Hepatocyte (in vitro differentiated cells): ENCODE measurements around the gene EDN1. TPM values are rescaled to one million over a fixed set of nuclear protein-coding genes. Genes with fewer than 3 reads are reported as not detected.

Source experiments
- DNase-seq: peaks from one replicate; pipeline ENCODE4 v3.0.0-alpha.2; 2016; ENCODE audit warnings: low spot score
- H2AFZ ChIP-seq: fragments of 200-600 bp; sonication (generic); 2 replicates; pipeline ENCODE4 v1.6.0; 2016; ENCODE audit warnings: antibody characterized with exemption, mild to moderate bottlenecking
- H3K27ac ChIP-seq: fragments of 200-600 bp; sonication (generic); 2 replicates; pipeline ENCODE4 v1.5.1; 2016; ENCODE audit warnings: mild to moderate bottlenecking
- H3K27me3 ChIP-seq: fragments of 200-600 bp; sonication (generic); 2 replicates; pipeline ENCODE4 v1.6.1; 2016
- H3K36me3 ChIP-seq: fragments of 200-600 bp; sonication (generic); replicated peaks from 2 replicates; pipeline ENCODE4 v1.5.1; 2016; ENCODE audit warnings: low read depth; ENCODE audit not compliant: insufficient read depth
- H3K4me1 ChIP-seq: fragments of 200-600 bp; sonication (generic); 2 replicates; pipeline ENCODE4 v1.5.1; 2016; ENCODE audit warnings: mild to moderate bottlenecking, moderate library complexity; ENCODE audit not compliant: insufficient read depth
- H3K4me2 ChIP-seq: fragments of 200-600 bp; sonication (generic); 2 replicates; pipeline ENCODE4 v1.6.0; 2016
- H3K4me3 ChIP-seq: fragments of 200-600 bp; sonication (generic); 2 replicates; pipeline ENCODE4 v1.5.1; 2016; ENCODE audit warnings: mild to moderate bottlenecking
- H3K79me2 ChIP-seq: fragments of 200-600 bp; sonication (generic); 2 replicates; pipeline ENCODE4 v1.6.0; 2017; ENCODE audit warnings: mild to moderate bottlenecking
- H3K9me2 ChIP-seq: fragments of 200-600 bp; sonication (generic); replicated peaks from 2 replicates; pipeline ENCODE4 v1.6.0; 2017; ENCODE audit warnings: mild to moderate bottlenecking; ENCODE audit not compliant: insufficient read depth
- H3K9me3 ChIP-seq: fragments of 200-600 bp; sonication (generic); 2 replicates; pipeline ENCODE4 v1.5.1; 2016; ENCODE audit warnings: low read depth, mild to moderate bottlenecking
- H4K20me1 ChIP-seq: fragments of 200-600 bp; sonication (generic); 2 replicates; pipeline ENCODE4 v1.6.0; 2016; ENCODE audit warnings: mild to moderate bottlenecking; ENCODE audit not compliant: insufficient read depth, poor library complexity, severe bottlenecking
- EZH2 ChIP-seq: fragments of 200-600 bp; sonication (generic); IDR thresholded peaks from 2 replicates; pipeline ENCODE4 v1.6.1; 2016; ENCODE audit warnings: antibody characterized with exemption, mild to moderate bottlenecking, borderline replicate concordance
- EZH2phosphoT487 ChIP-seq: fragments of 200-600 bp; sonication (generic); IDR thresholded peaks from one replicate; pipeline ENCODE4 v1.6.1; 2018; ENCODE audit warnings: antibody characterized with exemption, mild to moderate bottlenecking, low read depth, moderate library complexity; ENCODE audit not compliant: unreplicated experiment, severe bottlenecking
- WGBS: methylation state at CpG from one replicate; pipeline ENCODE4 v1.1.6; 2016; ENCODE audit warnings: low lambda C conversion rate; ENCODE audit errors: missing lambda C conversion rate; 5-methylcytosine and 5-hydroxymethylcytosine counted together
- polyA plus RNA-seq: library from polyadenylated mRNA; unstranded; fragments of >200 nt; fragmentation: Nextera tagmentation; extraction: Ambion mirVana; gene quantifications from 2 replicates; pipeline ENCODE4 v1.2.1, GENCODE V29; 2016
- total RNA-seq: library from RNA; depleted of rRNA; stranded (reverse); fragments of >200 nt; gene quantifications from 2 replicates; pipeline ENCODE4 v1.2.3, GENCODE V29; 2014
- TF ChIP-seq, protein P1 (sequence below): fragments of 200-600 bp; sonication (generic); IDR thresholded peaks from 2 replicates; pipeline ENCODE4 v1.5.1; 2016; ENCODE audit warnings: antibody characterized with exemption, mild to moderate bottlenecking; ENCODE audit not compliant: poor library complexity

EDN1 gene
- total and polyA plus RNA-seq, 2 experiments from 2014 or later = 25.0 to 41.8 TPM

- DNase-seq = peak; percentile 87
- Histone ChIP-seq H3K79me2 (no peaks in the 10 kb centered on the region), H3K4me3 (no peak overlapping the region), H3K9me2 (no peaks in the 10 kb centered on the region), H3K4me1 (peaks cover 7% of the 10 kb centered on the region), H3K36me3 (no peaks in the 10 kb centered on the region), H3K4me2 (no peak overlapping the region), H3K9me3 (no peaks in the 10 kb centered on the region), H3K27ac (peak overlapping the region; percentile 90), H4K20me1 (no peaks in the 10 kb centered on the region), H2AFZ (no peak overlapping the region), H3K27me3 (no peaks in the 10 kb centered on the region)
- 37% methylated on average over 3 of the region's 3 CpGs for WGBS
- TF ChIP-seq, protein P1, sequence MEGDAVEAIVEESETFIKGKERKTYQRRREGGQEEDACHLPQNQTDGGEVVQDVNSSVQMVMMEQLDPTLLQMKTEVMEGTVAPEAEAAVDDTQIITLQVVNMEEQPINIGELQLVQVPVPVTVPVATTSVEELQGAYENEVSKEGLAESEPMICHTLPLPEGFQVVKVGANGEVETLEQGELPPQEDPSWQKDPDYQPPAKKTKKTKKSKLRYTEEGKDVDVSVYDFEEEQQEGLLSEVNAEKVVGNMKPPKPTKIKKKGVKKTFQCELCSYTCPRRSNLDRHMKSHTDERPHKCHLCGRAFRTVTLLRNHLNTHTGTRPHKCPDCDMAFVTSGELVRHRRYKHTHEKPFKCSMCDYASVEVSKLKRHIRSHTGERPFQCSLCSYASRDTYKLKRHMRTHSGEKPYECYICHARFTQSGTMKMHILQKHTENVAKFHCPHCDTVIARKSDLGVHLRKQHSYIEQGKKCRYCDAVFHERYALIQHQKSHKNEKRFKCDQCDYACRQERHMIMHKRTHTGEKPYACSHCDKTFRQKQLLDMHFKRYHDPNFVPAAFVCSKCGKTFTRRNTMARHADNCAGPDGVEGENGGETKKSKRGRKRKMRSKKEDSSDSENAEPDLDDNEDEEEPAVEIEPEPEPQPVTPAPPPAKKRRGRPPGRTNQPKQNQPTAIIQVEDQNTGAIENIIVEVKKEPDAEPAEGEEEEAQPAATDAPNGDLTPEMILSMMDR = no peak
- TF ChIP-seq EZH2phosphoT487 = no peak
- TF ChIP-seq EZH2 = no peak
Observed at GRCh38 chr6:12324099-12324498, 33.9 kb downstream of the EDN1 start.

GRCh38 chr6:12324748-12325147 is 34.6 kb downstream of the EDN1 start:
- Histone ChIP-seq H3K9me2 (no peaks in the 10 kb centered on the region), H3K4me2 (no peak overlapping the region), H3K4me3 (no peak overlapping the region), H3K27me3 (no peaks in the 10 kb centered on the region), H2AFZ (no peak overlapping the region), H3K79me2 (no peaks in the 10 kb centered on the region), H3K27ac (peak overlapping the region; percentile 87), H3K36me3 (no peaks in the 10 kb centered on the region), H3K9me3 (no peaks in the 10 kb centered on the region), H4K20me1 (no peaks in the 10 kb centered on the region), H3K4me1 (peaks cover 7% of the 10 kb centered on the region)
- DNase-seq = no peak
- TF ChIP-seq, protein P1 = no peak
- TF ChIP-seq EZH2phosphoT487 = no peak

DNA sequence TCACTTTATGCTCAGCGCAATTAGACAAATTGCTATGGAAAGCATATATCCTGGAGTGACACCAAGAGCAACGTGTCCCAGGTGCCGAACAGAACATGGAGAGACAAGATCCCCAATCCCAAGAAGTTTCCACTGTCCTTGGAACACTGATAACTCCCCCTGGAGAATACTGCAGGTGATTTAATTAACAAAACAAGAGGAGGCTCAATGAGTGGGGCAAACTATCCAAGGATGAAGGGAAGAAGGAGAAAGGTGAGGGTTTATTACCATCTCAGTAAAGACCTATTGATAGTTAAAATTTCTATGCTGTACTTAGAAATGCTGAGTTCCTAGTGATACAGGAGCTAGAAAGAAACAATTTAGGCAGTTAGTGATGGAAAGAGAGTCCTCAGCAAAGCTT is 35.7 kb downstream of the EDN1 start:
- H3K4me3 ChIP-seq = no peak overlapping the region
- TF ChIP-seq EZH2 = no peak
- TF ChIP-seq EZH2phosphoT487 = no peak
- TF ChIP-seq, protein P1 = no peak
- no peak for DNase-seq
- WGBS = 71% methylated on average over 3 of the region's 3 CpGs
- no peaks in the 10 kb centered on the region for H3K9me2 ChIP-seq
- H3K36me3 ChIP-seq = no peaks in the 10 kb centered on the region
- no peaks in the 10 kb centered on the region for H4K20me1 ChIP-seq
- H3K9me3 ChIP-seq = no peaks in the 10 kb centered on the region
- no peaks in the 10 kb centered on the region for H3K27me3 ChIP-seq
- no peak overlapping the region for H2AFZ ChIP-seq
- H3K4me1 ChIP-seq = peaks cover 7% of the 10 kb centered on the region
- H3K79me2 ChIP-seq = no peaks in the 10 kb centered on the region
- H3K27ac ChIP-seq = no peak overlapping the region
- H3K4me2 ChIP-seq = no peak overlapping the region

GRCh38 chr6:12327391-12327790 is 37.2 kb downstream of the EDN1 start:
- no peaks in the 10 kb centered on the region for H3K36me3 ChIP-seq
- no peak overlapping the region for H3K4me2 ChIP-seq
- H3K9me2 ChIP-seq = no peaks in the 10 kb centered on the region
- H3K79me2 ChIP-seq = no peaks in the 10 kb centered on the region
- H3K4me3 ChIP-seq = no peak overlapping the region
- DNase-seq = no peak
- TF ChIP-seq EZH2 (no peak), EZH2phosphoT487 (no peak)
- TF ChIP-seq, protein P1 = no peak
- no peaks in the 10 kb centered on the region for H3K27me3 ChIP-seq
- no peak overlapping the region for H2AFZ ChIP-seq
- no peaks in the 10 kb centered on the region for H4K20me1 ChIP-seq
- no peak overlapping the region for H3K27ac ChIP-seq
- H3K9me3 ChIP-seq = no peaks in the 10 kb centered on the region
- peaks cover 18% of the 10 kb centered on the region for H3K4me1 ChIP-seq
- WGBS = 93% methylated on average over 2 of the region's 2 CpGs
